Daoy (cell line): ENCODE data around the gene PHF2. TPM values are rescaled to one million over a fixed set of nuclear protein-coding genes. Genes with fewer than 3 reads are reported as not detected.

Experiments used
- DNase-seq: peaks from one replicate; pipeline ENCODE4 v3.0.0-alpha.2; 2015; ENCODE audit warnings: low read depth
- total RNA-seq: library from RNA; depleted of rRNA; stranded (reverse); fragments of >200 nt; shearing (Covaris generic); gene quantifications from 2 replicates; pipeline ENCODE4 v1.2.3, GENCODE V29; 2014

PHF2 gene
- total RNA-seq, 1 experiment from 2014 or later: 12.1 TPM

GRCh38 chr9:93624431-93624834 is 48.0 kb downstream of the PHF2 start:
- no peak for DNase-seq

GRCh38 chr9:93624977-93625376 is 48.6 kb downstream of the PHF2 start:
- no peak for DNase-seq

GRCh38 chr9:93629920-93630319 is 53.5 kb downstream of the PHF2 start:
- no peak for DNase-seq

DNA sequence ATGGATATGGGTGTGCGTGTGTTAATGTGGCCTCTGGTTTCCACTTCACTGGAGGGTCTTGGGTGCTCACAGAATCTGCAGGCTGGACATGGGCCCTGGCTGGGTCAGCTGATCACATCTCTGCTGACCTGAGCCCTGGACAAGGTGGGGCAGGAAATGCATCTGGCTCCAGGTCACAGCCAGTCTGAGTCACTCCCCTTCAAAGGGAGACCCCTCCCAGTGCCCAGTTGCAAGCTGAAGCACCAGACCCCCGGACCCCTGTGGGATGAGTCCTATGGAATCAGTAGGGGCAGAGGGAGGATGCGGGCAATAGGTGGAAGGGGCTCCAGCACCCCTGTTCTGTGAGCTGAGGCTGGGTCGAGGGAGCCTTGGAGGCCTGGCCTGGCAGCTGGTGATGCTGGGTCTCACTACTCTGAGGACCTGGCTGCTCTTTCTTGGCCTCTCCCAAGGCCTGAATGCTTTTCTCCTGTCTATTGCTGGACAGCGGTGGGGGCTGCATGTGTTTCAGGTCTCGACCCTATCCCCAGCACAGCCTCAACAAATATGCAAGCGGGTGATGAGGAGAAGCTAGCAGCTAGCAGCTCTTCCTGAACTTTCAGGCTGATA is 54.5 kb downstream of the PHF2 start:
- DNase-seq: no peak

GRCh38 chr9:93633492-93634221 is 57.3 kb downstream of the PHF2 start:
- DNase-seq: no peak

GRCh38 chr9:93634311-93635185 is 58.2 kb downstream of the PHF2 start:
- no peak for DNase-seq

GRCh38 chr9:93635186-93636107 is 59.1 kb downstream of the PHF2 start:
- DNase-seq: no peak

DNA sequence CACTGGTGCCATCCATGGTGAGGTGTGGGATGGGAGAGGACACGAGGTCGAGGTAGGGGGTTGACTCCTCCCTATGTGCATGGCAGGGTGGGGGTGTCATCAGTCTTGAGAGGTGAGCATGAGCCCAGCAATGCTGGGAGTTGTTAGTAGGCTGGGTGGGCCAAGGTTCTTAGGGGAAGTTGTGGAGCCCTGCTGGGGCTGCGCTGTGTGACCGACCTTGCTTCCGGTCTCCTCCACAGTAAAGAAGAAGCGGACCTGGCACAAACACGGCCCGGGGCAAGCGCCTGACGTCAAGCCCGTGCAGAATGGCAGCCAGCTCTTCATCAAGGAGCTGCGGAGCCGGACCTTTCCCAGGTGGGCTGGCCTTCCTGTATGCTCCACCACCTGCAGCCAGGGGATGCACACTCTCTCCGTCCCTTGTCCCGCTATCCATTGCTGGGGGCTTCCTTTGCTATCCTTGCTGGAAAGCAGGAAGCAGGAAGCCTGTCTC is 59.8 kb downstream of the PHF2 start:
- no peak for DNase-seq

- no peak for DNase-seq
These were observed 60.3 kb downstream of the PHF2 start for GRCh38 chr9:93636667-93637066.

DNA sequence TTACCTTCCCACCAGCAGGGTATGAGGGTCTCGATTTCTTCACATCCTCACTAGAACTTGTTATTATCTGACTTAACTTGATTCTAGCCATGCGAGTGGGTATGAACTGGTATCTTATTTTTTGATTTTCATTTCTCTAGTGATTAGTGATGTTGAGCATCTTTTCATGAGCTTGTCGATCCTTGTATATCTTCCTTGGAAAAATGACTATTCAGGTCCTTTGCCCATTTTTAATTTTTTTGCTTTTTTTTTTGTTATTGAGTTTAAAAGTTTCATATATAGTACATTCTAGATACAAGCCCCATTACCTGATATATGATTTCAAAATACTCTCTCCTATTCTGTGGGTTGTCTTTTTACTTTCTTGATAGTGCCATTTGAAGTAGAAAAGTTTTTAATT is 61.5 kb downstream of the PHF2 start:
- DNase-seq: no peak

DNA sequence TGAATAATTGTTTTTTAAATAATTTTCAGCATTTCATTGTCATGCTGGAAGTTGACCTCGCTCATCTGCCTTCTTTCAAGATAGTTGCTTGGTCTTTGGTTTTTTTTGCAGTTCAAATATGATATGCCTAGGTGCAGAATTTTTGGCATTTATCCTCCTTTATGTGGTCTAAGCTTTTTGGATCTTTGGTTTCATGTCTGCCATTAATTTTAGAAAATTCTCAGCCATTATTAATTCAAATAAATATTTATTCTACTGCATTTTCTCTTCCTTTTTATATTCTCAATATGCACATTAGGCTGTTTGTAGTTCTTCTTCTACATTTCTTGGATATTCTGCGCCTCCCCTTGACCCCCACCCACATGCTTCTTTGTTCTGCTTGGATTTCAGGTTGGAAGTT is 63.6 kb downstream of the PHF2 start:
- DNase-seq: no peak

DNA sequence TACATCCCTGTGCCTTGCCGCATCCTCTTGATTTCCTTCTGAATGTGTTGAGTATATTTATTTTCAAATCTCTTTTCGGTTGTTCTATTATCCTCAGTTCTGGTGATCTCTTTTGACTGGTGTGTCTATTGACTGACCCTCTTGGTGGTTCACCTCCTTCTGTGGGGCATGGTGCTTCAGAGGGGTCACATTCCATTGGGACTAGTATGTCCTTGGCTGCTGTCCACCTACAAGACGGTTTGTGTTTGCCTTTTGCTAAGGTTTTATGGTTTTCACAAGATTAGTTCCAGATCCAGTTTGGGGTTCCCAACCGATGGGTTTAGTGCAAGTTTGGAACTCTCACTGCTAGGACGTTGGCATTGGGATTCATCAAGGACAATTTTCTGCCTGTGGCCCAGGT is 66.6 kb downstream of the PHF2 start:
- DNase-seq: peak; percentile 28

DNA sequence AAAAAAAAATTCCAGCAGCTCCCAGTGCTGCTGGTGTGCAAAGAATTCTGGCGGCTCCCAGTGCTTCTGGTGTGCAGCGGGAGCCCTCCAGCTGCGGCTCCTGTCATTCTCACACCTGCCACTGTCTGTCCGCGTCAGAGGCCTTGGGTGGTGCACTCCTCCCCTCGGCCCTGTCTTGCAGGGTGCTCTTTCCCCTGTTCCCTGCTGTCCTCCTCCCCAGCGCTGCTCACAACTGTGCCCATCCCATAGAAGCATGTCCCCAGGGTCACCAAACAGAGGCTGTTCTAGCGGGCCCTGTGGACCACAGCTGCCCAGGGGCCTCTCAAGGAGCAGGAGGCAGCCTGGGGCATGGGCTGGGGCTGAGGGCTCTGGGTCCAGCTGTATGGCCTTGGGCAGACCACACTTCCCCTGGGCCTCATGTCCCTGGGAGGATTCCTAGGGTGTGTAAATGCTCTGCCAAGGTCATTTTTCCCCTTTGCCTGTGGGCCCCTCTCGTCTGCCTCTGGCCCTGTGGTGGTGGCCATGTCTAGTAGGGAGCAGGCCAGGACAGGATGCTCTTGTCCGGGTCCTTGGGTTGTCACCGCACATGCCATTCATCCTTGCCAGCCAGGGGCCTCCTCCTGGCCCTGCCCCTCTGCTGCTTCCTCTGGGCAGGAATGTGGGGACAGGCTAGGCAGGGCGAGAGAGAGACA is 68.2 kb downstream of the PHF2 start:
- DNase-seq: no peak

DNA sequence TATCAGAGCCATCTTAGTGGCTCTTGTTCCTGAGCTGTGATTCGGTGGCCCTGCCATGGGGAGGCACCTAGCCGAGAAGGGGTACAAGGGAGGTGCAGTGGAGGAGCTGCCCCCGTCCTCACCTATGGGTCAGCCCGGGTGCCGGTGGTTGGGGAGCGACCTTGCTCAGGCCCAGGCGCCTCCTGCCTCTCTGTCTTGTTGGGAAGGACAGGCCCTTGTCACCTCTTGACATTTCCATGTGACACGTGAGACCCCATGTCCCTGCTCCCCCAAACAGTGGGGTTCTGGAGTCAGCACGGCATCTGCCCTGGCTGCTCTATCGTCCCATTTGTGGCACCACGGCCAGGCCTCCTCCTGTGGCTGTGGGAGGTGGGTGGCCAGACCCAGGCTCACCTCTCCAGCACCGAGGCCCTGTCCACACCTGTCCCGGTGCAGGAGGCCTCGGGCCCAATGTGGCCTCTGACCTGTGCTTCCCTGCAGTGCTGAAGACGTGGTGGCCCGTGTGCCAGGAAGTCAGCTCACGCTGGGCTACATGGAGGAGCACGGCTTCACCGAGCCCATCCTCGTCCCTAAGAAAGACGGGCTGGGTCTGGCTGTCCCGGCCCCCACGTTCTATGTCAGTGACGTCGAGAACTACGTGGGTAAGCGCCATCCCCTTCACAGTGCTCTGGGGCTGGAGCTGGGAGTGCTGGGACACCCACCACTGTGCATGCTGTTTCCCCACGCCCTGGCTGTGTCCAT is 68.9 kb downstream of the PHF2 start:
- DNase-seq: no peak

- no peak for DNase-seq
These were observed 69.7 kb downstream of the PHF2 start for GRCh38 chr9:93645921-93646639.

- peak; percentile 0 for DNase-seq
These were observed 70.3 kb downstream of the PHF2 start for GRCh38 chr9:93646640-93647178.

DNA sequence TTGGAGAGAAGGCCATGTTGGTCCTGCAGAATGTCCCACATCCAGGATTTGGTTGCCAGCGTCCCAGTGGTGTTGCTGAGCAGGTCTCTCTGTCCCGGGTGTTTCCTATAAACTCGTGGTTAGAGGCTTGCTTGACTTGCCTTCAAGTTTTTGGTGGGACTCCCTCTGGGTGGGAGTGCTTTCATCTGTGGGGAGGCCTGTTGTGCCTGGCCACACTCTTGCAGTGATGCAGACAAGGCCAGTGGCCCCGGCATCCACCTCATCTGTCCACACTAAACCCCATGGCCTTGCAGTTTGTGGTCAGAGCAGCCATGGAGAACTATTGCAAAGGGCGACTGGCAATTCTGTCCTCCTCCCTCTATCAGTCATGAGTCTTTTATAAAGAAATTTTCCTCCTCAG is 71.8 kb downstream of the PHF2 start:
- peak; percentile 0 for DNase-seq

- DNase-seq: peak; percentile 0
These were observed 72.5 kb downstream of the PHF2 start for GRCh38 chr9:93648836-93649235.

DNA sequence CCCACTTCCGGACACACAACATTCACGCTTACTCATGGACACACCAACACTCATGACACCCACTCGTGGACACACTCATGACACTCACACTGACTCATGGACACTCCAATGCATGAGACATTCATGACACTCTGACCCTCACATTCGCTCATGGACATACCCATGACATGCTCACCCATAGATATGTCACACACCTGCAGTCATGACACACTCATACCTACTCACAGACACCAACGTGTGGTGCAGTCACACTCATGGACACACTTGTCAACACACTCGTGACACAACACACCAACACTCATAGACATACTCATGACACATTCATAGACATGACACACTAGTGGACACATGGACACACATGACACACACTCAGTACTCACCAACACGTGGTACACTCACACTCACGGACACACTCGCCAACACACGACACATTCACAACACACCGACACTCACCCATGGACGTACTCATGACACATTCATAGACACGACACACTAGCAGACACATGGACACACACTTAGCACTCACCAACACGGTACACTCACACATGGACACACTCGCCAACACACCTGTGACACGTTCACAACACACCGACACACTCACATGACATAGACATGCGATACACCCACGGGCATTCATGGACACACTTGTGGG is 73.4 kb downstream of the PHF2 start:
- peak; percentile 5 for DNase-seq
